K562 (cell line): Measurements from ENCODE around the gene GNG3. TPM values are rescaled to one million over a fixed set of nuclear protein-coding genes. Genes with fewer than 3 reads are reported as not detected.

ENCODE experiments used
- ARID2 ChIP-seq: fragments of 450-650 bp; IDR thresholded peaks from 2 replicates; pipeline ENCODE4 v1.6.1; 2017; ENCODE audit warnings: antibody characterized with exemption, mild to moderate bottlenecking
- FOXK1 ChIP-seq: sonication (generic); formaldehyde crosslinking; IDR thresholded peaks from 2 replicates; pipeline ENCODE4 v1.8.0; 2022; ENCODE audit warnings: missing genetic modification reagents, mild to moderate bottlenecking, borderline replicate concordance
- HCFC1 ChIP-seq: IDR thresholded peaks from 2 replicates; pipeline ENCODE4 v1.6.1; 2012; ENCODE audit warnings: low read depth, low read length, improper control_type of control experiment
- HMGN3 ChIP-seq: IDR thresholded peaks from 2 replicates; pipeline ENCODE4 v1.6.1; 2011; ENCODE audit warnings: borderline replicate concordance, low read depth, mild to moderate bottlenecking, mixed read lengths, low read length; ENCODE audit not compliant: insufficient read length; ENCODE audit errors: extremely low read depth
- HSF4 ChIP-seq: fragments of 250-450 bp; sonication (Bioruptor Pico); IDR thresholded peaks from 2 replicates; pipeline ENCODE4 v2.1.2; 2022; ENCODE audit warnings: mild to moderate bottlenecking, moderate library complexity, borderline replicate concordance
- JUN ChIP-seq, 2 experiments: sonication (generic) in 1 of 2; formaldehyde crosslinking in 1 of 2; IDR thresholded peaks; 2 replicates each; pipeline versions ENCODE4 v1.6.1 to v1.8.0; 2012 to 2022; ENCODE audit warnings: borderline replicate concordance in 2 of 2, mild to moderate bottlenecking in 2 of 2, improper control_type of control experiment in 1 of 2, low read depth in 1 of 2, low read length in 1 of 2, missing genetic modification reagents in 1 of 2
- JUNB ChIP-seq: fragments of 450-650 bp; formaldehyde crosslinking; conservative IDR thresholded peaks from 2 replicates; pipeline ENCODE4 v1.4.0; 2020; ENCODE audit warnings: mild to moderate bottlenecking
- NFE2 ChIP-seq: IDR thresholded peaks from 2 replicates; pipeline ENCODE4 v1.6.1; 2014; ENCODE audit warnings: antibody characterized with exemption, low read depth
- NFIC ChIP-seq: fragments of 450-650 bp; IDR thresholded peaks from 2 replicates; pipeline ENCODE4 v1.6.1; 2017; ENCODE audit warnings: mild to moderate bottlenecking, inconsistent platforms
- NR1H2 ChIP-seq: sonication (generic); formaldehyde crosslinking; IDR thresholded peaks from 2 replicates; pipeline ENCODE4 v1.4.0; 2020; ENCODE audit warnings: mild to moderate bottlenecking, missing genetic modification reagents
- POLR2AphosphoS2 ChIP-seq: IDR thresholded peaks from 2 replicates; pipeline ENCODE4 v1.6.1; 2012; ENCODE audit warnings: low read length, improper control_type of control experiment
- SMARCA5 ChIP-seq: fragments of 450-650 bp; IDR thresholded peaks from 2 replicates; pipeline ENCODE4 v1.6.1; 2016
- TOE1 ChIP-seq, 2 experiments: fragments of 450-650 bp in 1 of 2; sonication (generic) in 1 of 2; formaldehyde crosslinking in 1 of 2; IDR thresholded peaks; 2 replicates each; pipeline versions ENCODE4 v1.7.1 to v1.8.0; 2016 to 2022; ENCODE audit warnings: borderline replicate concordance in 2 of 2, mild to moderate bottlenecking in 2 of 2, antibody characterized with exemption in 1 of 2, inconsistent platforms in 1 of 2, low read depth in 1 of 2, missing genetic modification reagents in 1 of 2, moderate library complexity in 1 of 2
- TRIM24 ChIP-seq, 2 experiments: fragments of 450-650 bp; IDR thresholded peaks; 2 replicates each; pipeline ENCODE4 v1.6.1; 2016
- ZNF133 ChIP-seq: fragments of 250-450 bp; sonication (Bioruptor Pico); IDR thresholded peaks from 2 replicates; pipeline ENCODE4 v1.4.0; 2020; ENCODE audit warnings: mild to moderate bottlenecking
- ZNF584 ChIP-seq: fragments of 200-800 bp; sonication (Bioruptor generic); IDR thresholded peaks from 2 replicates; pipeline ENCODE4 v1.6.1; 2016; ENCODE audit warnings: low read depth, mild to moderate bottlenecking, missing genetic modification characterization, missing compliant biosample characterization
- polyA plus RNA-seq, 8 experiments: library from polyadenylated mRNA; depleted of rRNA in 4 of 8; stranded (reverse) in 5 of 8; unstranded in 3 of 8; fragments of >200 nt; fragmentation: Nextera tagmentation in 2 of 8; fragmentation: Illumina TruSeq in 1 of 8; extraction: Ambion mirVana in 2 of 8; extraction: Trizol in 1 of 8; gene quantifications; 2 replicates each; pipeline versions ENCODE4 v1.2.1 to v1.2.3, GENCODE V29; 2011 to 2014; ENCODE audit warnings: inconsistent platforms in 1 of 8, missing spikeins in 1 of 8
- total RNA-seq, 7 experiments: library from RNA; depleted of rRNA in 6 of 7; stranded (reverse); fragments of >200 nt in 6 of 7; fragmentation: Illumina TruSeq in 2 of 7; extraction: Trizol in 2 of 7; gene quantifications; 2 replicates each; pipeline versions ENCODE4 v1.2.1 to v1.2.3, GENCODE V29; 2011 to 2021; ENCODE audit warnings: low replicate concordance in 1 of 7
- TF ChIP-seq, protein P1 (sequence below): fragments of 450-650 bp; formaldehyde crosslinking; IDR thresholded peaks from 2 replicates; pipeline ENCODE4 v1.4.0; 2020; ENCODE audit warnings: mild to moderate bottlenecking, moderate library complexity
- TF ChIP-seq, protein P2 (sequence below): fragments of 450-650 bp; formaldehyde crosslinking; IDR thresholded peaks from 2 replicates; pipeline ENCODE4 v1.4.0; 2020; ENCODE audit warnings: mild to moderate bottlenecking, moderate library complexity
- TF ChIP-seq, protein P3 (sequence below): sonication (generic); formaldehyde crosslinking; IDR thresholded peaks from 2 replicates; pipeline ENCODE4 v1.8.0; 2022; ENCODE audit warnings: mild to moderate bottlenecking, missing genetic modification reagents

Gene GNG3
- total and polyA plus RNA-seq, 9 of the 15 experiments (the other 6 are each of a cell fraction or from before 2014, with no cell fraction given): 0.07 TPM; not detected in 8

GRCh38 chr11:62705880-62706849, 1.3 kb upstream of the GNG3 start (continued):
- no peak for TF ChIP-seq ZNF584 (CRISPR knock-in tag)
- peak; percentile 0; the same call in 1 of the 2 replicates for TF ChIP-seq NR1H2
- no peak for TF ChIP-seq TRIM24 (IDR thresholded peaks at IDR 0.05)
- TF ChIP-seq, protein P1, sequence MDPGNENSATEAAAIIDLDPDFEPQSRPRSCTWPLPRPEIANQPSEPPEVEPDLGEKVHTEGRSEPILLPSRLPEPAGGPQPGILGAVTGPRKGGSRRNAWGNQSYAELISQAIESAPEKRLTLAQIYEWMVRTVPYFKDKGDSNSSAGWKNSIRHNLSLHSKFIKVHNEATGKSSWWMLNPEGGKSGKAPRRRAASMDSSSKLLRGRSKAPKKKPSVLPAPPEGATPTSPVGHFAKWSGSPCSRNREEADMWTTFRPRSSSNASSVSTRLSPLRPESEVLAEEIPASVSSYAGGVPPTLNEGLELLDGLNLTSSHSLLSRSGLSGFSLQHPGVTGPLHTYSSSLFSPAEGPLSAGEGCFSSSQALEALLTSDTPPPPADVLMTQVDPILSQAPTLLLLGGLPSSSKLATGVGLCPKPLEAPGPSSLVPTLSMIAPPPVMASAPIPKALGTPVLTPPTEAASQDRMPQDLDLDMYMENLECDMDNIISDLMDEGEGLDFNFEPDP (CRISPR knock-in tag): no peak
- TF ChIP-seq, protein P2, sequence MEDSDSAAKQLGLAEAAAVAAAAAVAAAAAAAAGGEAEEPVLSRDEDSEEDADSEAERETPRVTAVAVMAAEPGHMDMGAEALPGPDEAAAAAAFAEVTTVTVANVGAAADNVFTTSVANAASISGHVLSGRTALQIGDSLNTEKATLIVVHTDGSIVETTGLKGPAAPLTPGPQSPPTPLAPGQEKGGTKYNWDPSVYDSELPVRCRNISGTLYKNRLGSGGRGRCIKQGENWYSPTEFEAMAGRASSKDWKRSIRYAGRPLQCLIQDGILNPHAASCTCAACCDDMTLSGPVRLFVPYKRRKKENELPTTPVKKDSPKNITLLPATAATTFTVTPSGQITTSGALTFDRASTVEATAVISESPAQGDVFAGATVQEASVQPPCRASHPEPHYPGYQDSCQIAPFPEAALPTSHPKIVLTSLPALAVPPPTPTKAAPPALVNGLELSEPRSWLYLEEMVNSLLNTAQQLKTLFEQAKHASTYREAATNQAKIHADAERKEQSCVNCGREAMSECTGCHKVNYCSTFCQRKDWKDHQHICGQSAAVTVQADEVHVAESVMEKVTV: peak; percentile 30; the same call in 1 of the 2 replicates
- no peak for TF ChIP-seq ARID2
- peak; percentile 61 for TF ChIP-seq NFE2
- peak; percentile 67 for TF ChIP-seq HMGN3
- TF ChIP-seq, protein P3, sequence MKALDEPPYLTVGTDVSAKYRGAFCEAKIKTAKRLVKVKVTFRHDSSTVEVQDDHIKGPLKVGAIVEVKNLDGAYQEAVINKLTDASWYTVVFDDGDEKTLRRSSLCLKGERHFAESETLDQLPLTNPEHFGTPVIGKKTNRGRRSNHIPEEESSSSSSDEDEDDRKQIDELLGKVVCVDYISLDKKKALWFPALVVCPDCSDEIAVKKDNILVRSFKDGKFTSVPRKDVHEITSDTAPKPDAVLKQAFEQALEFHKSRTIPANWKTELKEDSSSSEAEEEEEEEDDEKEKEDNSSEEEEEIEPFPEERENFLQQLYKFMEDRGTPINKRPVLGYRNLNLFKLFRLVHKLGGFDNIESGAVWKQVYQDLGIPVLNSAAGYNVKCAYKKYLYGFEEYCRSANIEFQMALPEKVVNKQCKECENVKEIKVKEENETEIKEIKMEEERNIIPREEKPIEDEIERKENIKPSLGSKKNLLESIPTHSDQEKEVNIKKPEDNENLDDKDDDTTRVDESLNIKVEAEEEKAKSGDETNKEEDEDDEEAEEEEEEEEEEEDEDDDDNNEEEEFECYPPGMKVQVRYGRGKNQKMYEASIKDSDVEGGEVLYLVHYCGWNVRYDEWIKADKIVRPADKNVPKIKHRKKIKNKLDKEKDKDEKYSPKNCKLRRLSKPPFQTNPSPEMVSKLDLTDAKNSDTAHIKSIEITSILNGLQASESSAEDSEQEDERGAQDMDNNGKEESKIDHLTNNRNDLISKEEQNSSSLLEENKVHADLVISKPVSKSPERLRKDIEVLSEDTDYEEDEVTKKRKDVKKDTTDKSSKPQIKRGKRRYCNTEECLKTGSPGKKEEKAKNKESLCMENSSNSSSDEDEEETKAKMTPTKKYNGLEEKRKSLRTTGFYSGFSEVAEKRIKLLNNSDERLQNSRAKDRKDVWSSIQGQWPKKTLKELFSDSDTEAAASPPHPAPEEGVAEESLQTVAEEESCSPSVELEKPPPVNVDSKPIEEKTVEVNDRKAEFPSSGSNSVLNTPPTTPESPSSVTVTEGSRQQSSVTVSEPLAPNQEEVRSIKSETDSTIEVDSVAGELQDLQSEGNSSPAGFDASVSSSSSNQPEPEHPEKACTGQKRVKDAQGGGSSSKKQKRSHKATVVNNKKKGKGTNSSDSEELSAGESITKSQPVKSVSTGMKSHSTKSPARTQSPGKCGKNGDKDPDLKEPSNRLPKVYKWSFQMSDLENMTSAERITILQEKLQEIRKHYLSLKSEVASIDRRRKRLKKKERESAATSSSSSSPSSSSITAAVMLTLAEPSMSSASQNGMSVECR: peak; percentile 37
- peak; percentile 98 for TF ChIP-seq POLR2AphosphoS2
- no peak for TF ChIP-seq SMARCA5
- TF ChIP-seq HSF4 (CRISPR knock-in tag): 0 out of 2 replicates have a peak, but pooled peaks have one; percentile 12
- TF ChIP-seq HCFC1: peak; percentile 24; the same call in 1 of the 2 replicates
- no peak for TF ChIP-seq TOE1 (IDR thresholded peaks at IDR 0.05; ENCODE audit: borderline replicate concordance)
- TF ChIP-seq TOE1 (CRISPR knock-in tag; IDR thresholded peaks at IDR 0.05; ENCODE audit: borderline replicate concordance, low read depth): peak; percentile 65; the same call in 1 of the 2 replicates
- no peak for TF ChIP-seq JUNB (CRISPR knock-in tag)
- no peak for TF ChIP-seq JUN (IDR thresholded peaks at IDR 0.05; ENCODE audit: borderline replicate concordance, low read depth, low read length)
- peak; percentile 87; the same call in 1 of the 2 replicates for TF ChIP-seq JUN (CRISPR knock-in tag; IDR thresholded peaks at IDR 0.05; ENCODE audit: borderline replicate concordance)
- peak; percentile 28; the same call in 1 of the 2 replicates for TF ChIP-seq NFIC
- peak; percentile 55; the same call in 1 of the 2 replicates for TF ChIP-seq FOXK1
- no peak for TF ChIP-seq ZNF133 (CRISPR knock-in tag)
